GM18873 (cell line): ENCODE results near the gene SH2D2A.

Experiments
- ATAC-seq: cut with Tn5 transposase; IDR thresholded peaks from one replicate; pipeline ENCODE4 v1.9.1; 2021; ENCODE audit warnings: mild to moderate bottlenecking, moderate library complexity, moderate number of reproducible peaks; ENCODE audit not compliant: unreplicated experiment, low FRiP score

Gene SH2D2A

GRCh38 chr1:156848461-156849150, 32.0 kb upstream of the SH2D2A start:
- no peak for ATAC-seq

DNA sequence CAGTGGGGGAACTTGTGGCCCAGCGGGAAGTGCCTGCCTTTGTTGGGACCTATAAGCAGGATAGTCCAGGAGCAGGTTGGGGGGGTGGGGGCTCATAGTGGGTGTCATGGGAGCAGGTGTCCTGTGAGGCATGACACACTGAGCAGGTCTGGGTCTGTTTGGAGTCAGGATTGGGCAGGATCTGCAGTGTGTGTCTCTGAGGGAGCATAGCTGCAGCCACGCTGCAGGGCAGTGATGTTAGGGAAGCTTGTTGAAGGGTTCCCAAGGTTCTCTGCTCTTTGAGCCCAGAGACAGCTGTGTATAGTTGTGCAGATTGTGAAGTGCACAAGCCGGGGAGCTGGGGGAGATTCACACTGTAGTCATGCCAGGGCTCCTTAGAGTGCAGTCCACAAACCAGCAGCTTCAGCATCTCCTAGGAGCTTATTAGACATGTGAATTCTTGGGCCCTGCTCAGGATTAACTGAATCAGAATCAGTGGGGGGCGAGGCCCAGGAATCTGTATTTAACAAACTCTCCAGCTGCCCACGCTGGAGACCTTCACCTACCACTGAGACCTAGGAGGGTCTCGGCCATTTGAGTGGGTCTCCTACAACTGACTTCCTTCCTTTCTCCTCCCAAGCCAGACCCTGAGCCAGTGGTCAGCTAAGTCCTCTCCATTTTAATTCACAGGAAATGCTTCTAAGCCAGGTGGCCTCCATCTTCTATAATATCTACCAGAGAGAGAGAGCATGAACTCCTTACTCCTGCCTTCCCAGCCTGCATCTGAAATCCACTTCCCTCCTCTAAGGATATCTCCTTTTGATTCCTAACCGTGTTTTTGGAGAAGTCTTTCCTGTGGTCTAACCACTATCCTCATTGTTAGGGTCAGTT, 31.2 kb upstream of the SH2D2A start:
- no peak for ATAC-seq

GRCh38 chr1:156846643-156847042, 30.0 kb upstream of the SH2D2A start:
- no peak for ATAC-seq

DNA sequence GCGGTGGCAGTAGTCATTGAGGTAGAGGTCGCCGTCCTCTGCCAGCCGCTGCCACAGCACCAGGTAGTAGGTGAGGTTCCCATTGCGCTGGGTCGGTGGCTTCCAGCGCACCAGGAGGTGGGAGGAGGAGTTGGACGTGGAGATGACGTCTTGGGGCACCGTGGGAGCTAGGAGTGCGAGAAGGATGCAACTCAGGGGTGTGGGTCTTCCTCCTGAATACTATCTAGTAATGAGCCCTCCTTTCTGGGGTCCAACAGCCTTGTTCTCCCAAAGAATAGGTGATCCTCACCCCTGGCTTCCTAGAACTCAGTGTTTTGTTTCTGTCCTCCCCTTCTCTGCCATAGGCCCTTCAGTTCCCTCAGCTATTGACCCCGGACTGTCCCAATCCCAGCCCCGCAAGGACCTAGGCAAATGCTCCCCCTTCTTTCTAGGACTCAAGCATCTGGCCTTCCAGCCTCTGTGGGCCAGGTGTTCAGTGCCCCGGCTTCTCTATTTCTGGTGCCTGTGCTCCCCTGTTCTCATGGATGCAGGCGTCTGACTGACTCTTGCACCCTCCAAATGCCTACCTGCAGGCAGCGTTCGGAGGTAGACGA, 29.4 kb upstream of the SH2D2A start:
- ATAC-seq: no peak

DNA sequence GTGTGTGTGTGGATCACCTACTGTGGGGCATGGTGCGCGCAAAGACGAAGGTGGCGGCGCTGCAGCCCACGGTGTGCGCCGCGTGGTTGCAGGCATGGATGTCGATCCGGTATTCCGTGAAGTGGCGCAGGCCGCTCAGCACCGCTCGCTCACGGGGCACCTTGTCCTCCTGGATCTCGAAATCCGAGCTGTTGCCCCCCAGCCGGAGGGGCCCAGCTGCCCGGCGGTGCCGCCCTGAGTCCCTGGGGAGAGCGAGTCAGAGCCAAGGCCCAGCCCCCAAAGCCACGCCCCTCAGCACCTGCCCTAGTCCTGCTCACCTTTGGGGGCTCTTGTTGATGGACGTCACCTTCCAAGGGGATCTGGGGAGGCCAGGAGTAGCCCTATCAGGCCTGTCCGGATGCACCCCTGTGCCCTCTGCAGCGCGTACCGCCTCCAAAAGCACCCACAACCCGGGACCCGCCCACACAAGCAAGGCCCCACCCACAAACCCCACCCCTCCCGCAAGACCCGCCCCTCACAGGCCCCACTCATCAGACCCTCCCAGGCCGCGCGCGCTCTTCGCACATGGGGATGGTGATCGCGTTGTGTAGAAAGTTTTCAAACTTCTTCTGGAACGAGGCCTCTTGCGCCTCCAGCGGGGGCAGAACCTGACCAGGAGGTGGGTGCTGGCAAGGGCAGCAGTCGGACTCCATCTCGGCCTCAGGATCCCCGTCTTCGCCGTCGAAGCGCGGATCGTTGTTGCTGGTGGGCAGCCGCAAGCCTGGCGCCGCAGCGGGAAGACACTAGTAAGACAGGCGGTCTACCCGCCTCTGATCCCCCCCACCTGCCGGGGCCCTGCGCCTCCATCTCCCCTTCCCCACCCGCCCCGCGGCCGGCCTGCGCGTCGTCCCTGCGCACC, 28.7 kb upstream of the SH2D2A start:
- no peak for ATAC-seq

DNA sequence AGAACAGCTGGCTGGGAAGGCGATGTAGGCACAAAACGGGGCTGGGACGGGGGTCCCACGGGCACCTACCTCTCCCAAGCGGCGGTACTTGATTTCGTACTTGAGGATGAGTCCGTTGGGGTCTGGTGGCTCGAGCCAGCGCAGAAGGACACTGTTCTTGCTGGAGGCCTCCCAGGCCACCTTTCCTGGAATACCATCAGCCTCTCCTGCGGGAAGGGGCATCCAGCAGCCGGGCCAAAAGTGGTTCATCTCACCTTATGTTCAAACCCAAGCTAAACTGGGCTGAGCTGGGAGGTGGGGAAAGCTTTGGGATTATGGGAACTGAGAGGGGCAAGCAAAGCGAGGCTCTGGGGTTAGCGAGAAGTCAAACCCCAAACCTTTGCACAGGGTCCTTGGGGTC, 28.0 kb upstream of the SH2D2A start:
- ATAC-seq: no peak

GRCh38 chr1:156844102-156844501, 27.5 kb upstream of the SH2D2A start:
- ATAC-seq: no peak

DNA sequence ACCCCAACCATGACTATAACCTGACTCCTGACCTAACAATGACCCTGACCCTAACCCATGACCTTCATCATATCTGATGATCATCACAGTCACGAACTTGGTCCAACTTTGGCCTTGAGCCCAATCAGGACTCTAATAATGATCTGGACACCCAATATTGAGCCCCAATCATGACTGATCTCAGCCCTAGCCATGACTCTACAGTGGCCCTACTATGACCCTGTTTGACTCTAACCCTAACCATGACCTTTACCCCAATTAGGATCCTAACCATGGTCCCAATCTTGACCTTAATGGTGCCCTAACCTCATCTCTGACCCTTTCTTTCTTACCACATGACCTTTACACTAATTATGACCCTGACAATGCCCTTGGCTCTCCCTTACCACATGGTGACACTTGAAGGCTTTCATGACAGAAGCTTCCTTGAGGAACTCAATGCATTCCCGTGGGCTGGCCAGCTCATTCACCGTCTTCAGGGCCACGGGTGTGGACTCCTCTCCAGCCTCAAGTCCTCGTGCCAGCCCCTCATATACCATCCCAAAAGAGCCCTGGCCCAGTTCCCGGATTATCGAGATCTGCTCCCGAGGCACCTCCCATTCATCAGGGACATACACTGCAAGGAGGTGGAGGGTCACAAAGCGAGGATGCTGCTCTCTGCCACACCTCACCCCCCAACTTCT, 26.1 kb upstream of the SH2D2A start:
- ATAC-seq: no peak

GRCh38 chr1:156841295-156841855, 24.7 kb upstream of the SH2D2A start:
- no peak for ATAC-seq

DNA sequence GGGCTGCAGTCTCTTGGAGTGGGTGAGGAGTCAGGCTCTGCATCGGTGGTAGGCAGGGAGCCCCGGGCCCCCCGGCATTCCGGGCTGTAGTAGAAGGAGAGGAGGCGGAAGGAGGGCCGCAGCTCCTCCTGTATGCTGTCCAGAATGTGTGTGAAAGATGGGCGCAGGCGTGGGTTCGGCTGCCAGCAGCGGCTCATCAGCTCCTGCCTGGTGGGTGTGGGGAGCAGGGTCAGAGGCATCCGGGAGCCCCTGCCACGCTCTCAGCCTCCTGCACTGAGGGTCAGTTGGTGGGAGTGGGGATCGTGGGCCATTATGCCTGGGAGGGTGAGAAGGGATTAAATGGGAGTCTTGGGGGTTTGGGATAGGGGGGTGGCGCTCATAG, 24.2 kb upstream of the SH2D2A start:
- no peak for ATAC-seq

DNA sequence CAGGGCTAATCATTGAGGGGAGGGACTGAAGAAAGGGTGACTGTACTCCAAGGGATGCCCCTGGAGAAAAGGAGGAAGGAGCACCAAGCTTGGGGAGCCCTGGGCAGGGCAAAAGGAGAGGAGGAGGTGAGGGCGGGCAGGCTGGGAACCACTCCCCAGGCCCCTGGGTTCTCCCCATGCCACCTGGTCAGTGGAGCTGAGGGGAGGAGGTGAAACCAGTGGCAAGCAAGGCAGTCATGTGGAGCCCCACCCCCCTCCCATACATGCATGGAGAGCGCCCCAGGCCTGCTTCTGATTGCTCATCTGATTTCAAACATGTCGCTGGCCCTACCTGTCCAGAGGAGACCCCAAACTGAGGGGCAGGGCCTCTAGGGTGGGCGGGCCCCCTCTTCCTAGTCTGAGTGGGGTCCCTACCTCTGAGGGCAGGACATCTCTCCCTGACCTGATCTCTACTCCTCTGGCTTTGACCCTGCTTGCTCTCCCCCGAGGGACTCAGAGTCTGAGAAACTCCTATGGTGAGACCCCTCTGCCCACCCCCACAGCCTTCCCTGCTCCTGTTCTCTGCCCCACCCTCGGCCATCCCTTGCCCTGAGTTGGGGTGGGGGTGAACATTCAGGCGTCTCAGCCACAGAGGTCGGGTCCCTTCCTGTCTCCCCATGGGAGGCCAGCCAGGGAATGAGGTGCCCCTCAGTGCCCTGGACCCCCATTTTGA, 23.7 kb upstream of the SH2D2A start:
- ATAC-seq: no peak

- no peak for ATAC-seq
These were observed 22.9 kb upstream of the SH2D2A start for GRCh38 chr1:156839426-156840109.

GRCh38 chr1:156838972-156839371, 22.3 kb upstream of the SH2D2A start:
- ATAC-seq: no peak

DNA sequence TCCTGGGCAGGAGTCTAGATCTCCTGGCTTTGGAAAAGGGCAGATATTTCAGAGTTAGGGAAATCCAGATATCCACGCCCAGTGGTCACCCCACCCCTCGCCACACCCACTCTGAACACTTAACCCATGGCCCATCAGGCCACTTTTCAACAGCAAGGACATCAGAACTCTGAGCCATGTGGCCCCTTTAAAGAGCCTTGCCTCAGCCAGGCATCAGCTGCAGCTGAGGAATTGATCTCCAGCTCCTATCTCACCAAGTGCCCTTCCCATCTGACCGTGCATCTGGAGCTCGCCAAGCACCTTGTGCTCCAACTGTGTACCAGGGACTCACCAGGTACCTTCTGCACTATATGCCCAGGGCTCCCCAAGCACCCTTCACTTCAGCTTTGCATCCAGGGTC, 20.2 kb upstream of the SH2D2A start:
- no peak for ATAC-seq

DNA sequence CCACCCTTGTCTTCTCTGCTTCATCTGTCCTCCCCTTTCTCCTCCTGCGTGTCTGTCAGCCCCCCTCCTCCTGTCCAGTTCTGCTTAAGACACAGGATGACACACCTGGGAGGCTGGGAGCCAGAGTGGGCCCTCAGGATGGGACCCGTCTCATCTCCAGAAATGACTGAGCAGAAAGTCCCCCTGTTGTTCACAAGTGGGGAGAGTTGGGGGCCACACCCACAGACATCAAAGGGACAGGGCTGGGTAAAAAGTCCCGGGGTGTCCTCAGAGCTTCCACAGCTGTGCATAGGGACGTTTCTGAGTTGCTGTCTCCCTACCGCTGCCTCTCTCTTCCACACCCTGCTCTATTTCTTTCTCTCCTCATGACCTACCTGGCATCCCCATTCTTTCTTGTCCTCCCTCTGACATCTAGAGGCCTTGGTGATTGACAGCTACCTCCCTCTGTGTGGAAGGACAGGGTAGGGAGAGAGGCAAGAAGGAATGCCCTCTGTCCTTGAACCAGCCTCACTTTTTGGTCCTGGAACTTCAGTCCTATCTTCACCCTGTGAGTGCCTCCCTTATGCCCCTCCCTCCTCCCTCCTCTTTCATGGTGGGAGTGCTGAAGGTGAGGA, 19.5 kb upstream of the SH2D2A start:
- no peak for ATAC-seq

- no peak for ATAC-seq
These were observed 17.7 kb upstream of the SH2D2A start for GRCh38 chr1:156834322-156834721.

- ATAC-seq: no peak
These were observed 17.0 kb upstream of the SH2D2A start for GRCh38 chr1:156833603-156834002.

- no peak for ATAC-seq
These were observed 15.8 kb upstream of the SH2D2A start for GRCh38 chr1:156832434-156832833.
